AG09319 (cell line): ENCODE measurements around the gene IL1RAPL2.

Source experiments
- DNase-seq: peaks from one replicate; pipeline ENCODE4 v3.0.0-alpha.2; 2010; ENCODE audit warnings: low read depth; ENCODE audit errors: extremely low read depth
- TF ChIP-seq, protein P1 (sequence below): IDR thresholded peaks from 2 replicates; pipeline ENCODE4 v1.5.1; 2011; ENCODE audit warnings: low read depth, mild to moderate bottlenecking, inconsistent platforms, low read length, moderate library complexity

IL1RAPL2 gene

DNA sequence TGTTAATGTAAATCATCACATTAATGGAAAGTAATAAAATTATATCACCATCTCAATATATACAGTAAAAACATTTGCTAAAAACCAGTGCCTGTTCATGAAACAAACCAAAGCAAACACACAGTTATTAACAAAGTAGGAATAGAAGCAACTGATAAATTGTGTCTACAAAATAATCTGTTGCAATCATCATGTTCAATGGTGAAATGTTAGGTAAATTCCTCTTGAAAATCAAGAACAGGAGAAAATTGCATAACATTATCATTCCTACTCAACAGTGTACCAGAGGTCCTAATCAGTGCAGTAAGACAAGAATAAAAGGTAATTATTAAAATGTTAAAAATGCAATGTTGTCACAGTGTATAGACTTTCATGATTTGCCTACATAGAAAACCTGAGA, 402.2 kb downstream of the IL1RAPL2 start:
- no peak for DNase-seq
- TF ChIP-seq, protein P1, sequence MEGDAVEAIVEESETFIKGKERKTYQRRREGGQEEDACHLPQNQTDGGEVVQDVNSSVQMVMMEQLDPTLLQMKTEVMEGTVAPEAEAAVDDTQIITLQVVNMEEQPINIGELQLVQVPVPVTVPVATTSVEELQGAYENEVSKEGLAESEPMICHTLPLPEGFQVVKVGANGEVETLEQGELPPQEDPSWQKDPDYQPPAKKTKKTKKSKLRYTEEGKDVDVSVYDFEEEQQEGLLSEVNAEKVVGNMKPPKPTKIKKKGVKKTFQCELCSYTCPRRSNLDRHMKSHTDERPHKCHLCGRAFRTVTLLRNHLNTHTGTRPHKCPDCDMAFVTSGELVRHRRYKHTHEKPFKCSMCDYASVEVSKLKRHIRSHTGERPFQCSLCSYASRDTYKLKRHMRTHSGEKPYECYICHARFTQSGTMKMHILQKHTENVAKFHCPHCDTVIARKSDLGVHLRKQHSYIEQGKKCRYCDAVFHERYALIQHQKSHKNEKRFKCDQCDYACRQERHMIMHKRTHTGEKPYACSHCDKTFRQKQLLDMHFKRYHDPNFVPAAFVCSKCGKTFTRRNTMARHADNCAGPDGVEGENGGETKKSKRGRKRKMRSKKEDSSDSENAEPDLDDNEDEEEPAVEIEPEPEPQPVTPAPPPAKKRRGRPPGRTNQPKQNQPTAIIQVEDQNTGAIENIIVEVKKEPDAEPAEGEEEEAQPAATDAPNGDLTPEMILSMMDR = no peak

DNA sequence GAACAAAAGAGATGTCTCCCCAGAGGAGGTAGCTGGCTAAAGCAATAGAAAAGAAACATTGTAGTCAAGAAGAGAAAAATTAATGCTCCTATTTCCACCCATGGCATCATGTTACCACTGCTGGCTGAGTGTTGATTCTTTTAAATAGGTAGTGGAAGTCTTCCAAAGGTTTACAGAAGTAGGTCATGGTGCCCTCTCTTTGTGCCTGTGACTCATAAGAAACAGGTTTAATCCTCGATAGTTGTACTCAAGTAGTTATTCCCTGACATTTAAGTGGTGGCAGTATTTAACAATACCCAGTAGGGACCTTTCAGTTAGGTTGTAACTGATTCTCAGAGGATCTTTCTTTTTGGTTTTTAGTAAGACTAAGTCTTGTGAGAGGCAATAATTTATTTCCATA, 406.7 kb downstream of the IL1RAPL2 start:
- TF ChIP-seq, protein P1 = no peak
- DNase-seq = no peak

- TF ChIP-seq, protein P1 = no peak
- DNase-seq = no peak
Observed at GRCh38 chrX:104987063-104987462, 421.1 kb downstream of the IL1RAPL2 start.

GRCh38 chrX:104988038-104988437, 422.0 kb downstream of the IL1RAPL2 start:
- TF ChIP-seq, protein P1 = no peak
- DNase-seq = no peak

GRCh38 chrX:104995546-104995945, 429.5 kb downstream of the IL1RAPL2 start:
- no peak for DNase-seq

GRCh38 chrX:105006103-105006502, 440.1 kb downstream of the IL1RAPL2 start:
- no peak for DNase-seq
- TF ChIP-seq, protein P1 = no peak

More at GRCh38 chrX:104995546-104995945, 429.5 kb downstream of the IL1RAPL2 start:
- TF ChIP-seq, protein P1 = no peak

- no peak for DNase-seq
- TF ChIP-seq, protein P1 = no peak
Observed at GRCh38 chrX:105006996-105007395, 441.0 kb downstream of the IL1RAPL2 start.
